D721Med (cell line): ENCODE results near the gene DGKD.

Experiments used
- DNase-seq: peaks from one replicate; pipeline ENCODE4 v3.0.0; 2011; ENCODE audit warnings: low spot score; ENCODE audit not compliant: insufficient read length
- FAIRE-seq: peaks from 2 replicates; lab custom pipeline; 2011; peaks lifted over from hg19 to GRCh38; lab: Jason Lieb, UNC
- TF ChIP-seq, protein P1 (sequence below): IDR thresholded peaks from 2 replicates; pipeline ENCODE4 v1.5.1; 2012; ENCODE audit warnings: mild to moderate bottlenecking, control low read depth; ENCODE audit not compliant: insufficient read depth; ENCODE audit errors: missing control alignments

Gene DGKD

DNA sequence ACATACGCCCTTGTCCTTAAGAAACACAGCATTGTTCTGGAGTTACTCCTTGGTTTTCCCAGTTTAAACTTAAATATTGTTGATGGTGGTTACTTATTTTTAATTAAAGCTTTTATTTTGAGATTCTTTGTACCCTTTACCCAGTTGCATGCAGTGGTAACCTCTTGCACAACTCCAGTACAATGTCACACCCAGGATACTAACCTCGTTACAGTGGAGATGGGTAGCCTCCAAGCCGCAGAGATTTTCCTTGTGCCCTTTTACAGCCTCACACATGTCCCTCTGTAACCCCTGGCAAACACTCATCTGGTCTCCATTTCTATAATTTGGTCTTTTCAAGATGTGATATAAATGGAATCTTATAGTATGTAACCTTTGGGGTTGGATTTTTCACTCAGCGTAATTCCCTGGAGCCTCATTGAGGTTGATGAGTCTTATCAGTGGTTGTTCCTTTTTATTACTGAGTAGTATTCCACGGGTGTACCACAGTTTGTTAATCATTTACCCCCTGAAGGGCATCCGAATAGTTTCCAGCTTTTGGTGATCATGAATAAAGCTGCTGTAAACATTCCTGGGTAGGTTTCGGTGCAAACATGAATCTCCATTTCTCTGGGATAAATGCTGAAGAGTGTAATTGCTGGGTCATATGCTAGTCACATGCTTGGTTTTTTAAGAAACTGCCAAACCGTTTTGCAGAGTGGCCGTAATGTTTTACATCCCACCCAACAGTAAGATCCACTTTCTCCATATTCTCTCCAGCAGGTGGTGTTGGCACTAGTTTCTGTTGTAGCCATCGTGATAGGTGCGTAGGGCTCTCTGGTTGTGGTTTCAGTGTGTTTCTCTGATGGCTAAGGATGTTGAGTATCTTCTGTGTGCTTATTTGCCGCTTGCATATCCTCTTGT, 68.6 kb downstream of the DGKD start:
- FAIRE-seq (no peak), DNase-seq (no peak)
- TF ChIP-seq, protein P1, sequence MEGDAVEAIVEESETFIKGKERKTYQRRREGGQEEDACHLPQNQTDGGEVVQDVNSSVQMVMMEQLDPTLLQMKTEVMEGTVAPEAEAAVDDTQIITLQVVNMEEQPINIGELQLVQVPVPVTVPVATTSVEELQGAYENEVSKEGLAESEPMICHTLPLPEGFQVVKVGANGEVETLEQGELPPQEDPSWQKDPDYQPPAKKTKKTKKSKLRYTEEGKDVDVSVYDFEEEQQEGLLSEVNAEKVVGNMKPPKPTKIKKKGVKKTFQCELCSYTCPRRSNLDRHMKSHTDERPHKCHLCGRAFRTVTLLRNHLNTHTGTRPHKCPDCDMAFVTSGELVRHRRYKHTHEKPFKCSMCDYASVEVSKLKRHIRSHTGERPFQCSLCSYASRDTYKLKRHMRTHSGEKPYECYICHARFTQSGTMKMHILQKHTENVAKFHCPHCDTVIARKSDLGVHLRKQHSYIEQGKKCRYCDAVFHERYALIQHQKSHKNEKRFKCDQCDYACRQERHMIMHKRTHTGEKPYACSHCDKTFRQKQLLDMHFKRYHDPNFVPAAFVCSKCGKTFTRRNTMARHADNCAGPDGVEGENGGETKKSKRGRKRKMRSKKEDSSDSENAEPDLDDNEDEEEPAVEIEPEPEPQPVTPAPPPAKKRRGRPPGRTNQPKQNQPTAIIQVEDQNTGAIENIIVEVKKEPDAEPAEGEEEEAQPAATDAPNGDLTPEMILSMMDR: no peak

- FAIRE-seq: no peak
- TF ChIP-seq, protein P1: no peak
- DNase-seq: no peak
Observed at GRCh38 chr2:233423552-233423860, 69.2 kb downstream of the DGKD start.

GRCh38 chr2:233424154-233424951, 70.1 kb downstream of the DGKD start:
- TF ChIP-seq, protein P1: no peak
- FAIRE-seq (no peak), DNase-seq (no peak)

GRCh38 chr2:233426619-233427342, 72.5 kb downstream of the DGKD start:
- FAIRE-seq: no peak
- DNase-seq: no peak
- TF ChIP-seq, protein P1: no peak

- TF ChIP-seq, protein P1: no peak
- no peak for FAIRE-seq
- no peak for DNase-seq
Observed at GRCh38 chr2:233428008-233428407, 73.7 kb downstream of the DGKD start.

GRCh38 chr2:233428438-233428837, 74.1 kb downstream of the DGKD start:
- DNase-seq (no peak), FAIRE-seq (no peak)
- TF ChIP-seq, protein P1: no peak
